KG1 (cell line): ENCODE measurements around the gene PHC2.

Experiments used
- DNase-seq: peaks from one replicate; lab custom pipeline; 2025; lab: John Stamatoyannopoulos, UW

The PHC2 gene

GRCh38 chr1:33446590-33446989, 15.7 kb upstream of the PHC2 start:
- DNase-seq: no peak

- DNase-seq: no peak
Observed at GRCh38 chr1:33445108-33445507, 14.2 kb upstream of the PHC2 start.

GRCh38 chr1:33443705-33444180, 12.8 kb upstream of the PHC2 start:
- DNase-seq: no peak

GRCh38 chr1:33443080-33443704, 12.3 kb upstream of the PHC2 start:
- DNase-seq: no peak

- DNase-seq: no peak
Observed at GRCh38 chr1:33442141-33442540, 11.2 kb upstream of the PHC2 start.

GRCh38 chr1:33441088-33441745, 10.3 kb upstream of the PHC2 start:
- DNase-seq: no peak

GRCh38 chr1:33439662-33440061, 8.8 kb upstream of the PHC2 start:
- no peak for DNase-seq

GRCh38 chr1:33438364-33439160, 7.7 kb upstream of the PHC2 start:
- DNase-seq: no peak

- no peak for DNase-seq
Observed at GRCh38 chr1:33436557-33437285, 5.8 kb upstream of the PHC2 start.

- DNase-seq: no peak
Observed at GRCh38 chr1:33435096-33435820, 4.4 kb upstream of the PHC2 start.

GRCh38 chr1:33434363-33434750, 3.5 kb upstream of the PHC2 start:
- DNase-seq: no peak

GRCh38 chr1:33433509-33434362, 2.8 kb upstream of the PHC2 start:
- DNase-seq: peak; percentile 43

GRCh38 chr1:33429856-33430691, 821 bp downstream of the PHC2 start:
- no peak for DNase-seq

- no peak for DNase-seq
Observed at GRCh38 chr1:33429332-33429731, 1.6 kb downstream of the PHC2 start.

- no peak for DNase-seq
Observed at GRCh38 chr1:33428661-33429060, 2.2 kb downstream of the PHC2 start.

GRCh38 chr1:33426916-33427315, 4.0 kb downstream of the PHC2 start:
- no peak for DNase-seq

- no peak for DNase-seq
Observed at GRCh38 chr1:33425900-33426299, 5.0 kb downstream of the PHC2 start.

GRCh38 chr1:33424610-33425009, 6.3 kb downstream of the PHC2 start:
- DNase-seq: no peak

GRCh38 chr1:33424205-33424604, 6.7 kb downstream of the PHC2 start:
- no peak for DNase-seq
